NCI-H1417 treated with DMSO at 0.1 percent for 48 hours (cell line): ENCODE data around the gene TTBK2.
"Not testable (repeated sequence)": the region's sequence is repeated elsewhere in the genome, so short reads cannot be mapped to it uniquely, and the experiment has no call there.

Experiments used
- DNase-seq: peaks from one replicate; lab custom pipeline; 2025; lab: John Stamatoyannopoulos, UW

Gene TTBK2

GRCh38 chr15:42826251-42826890 lies 94.2 kb downstream of the TTBK2 start:
- DNase-seq, result no peak

GRCh38 chr15:42825599-42825998 lies 95.0 kb downstream of the TTBK2 start:
- DNase-seq, result no peak

- DNase-seq, result no peak
Observed at GRCh38 chr15:42820811-42821210, 99.8 kb downstream of the TTBK2 start.

- DNase-seq, result no peak
Observed at GRCh38 chr15:42819786-42820185, 100.8 kb downstream of the TTBK2 start.

- no peak for DNase-seq
Observed at GRCh38 chr15:42811433-42811832, 109.1 kb downstream of the TTBK2 start.

- DNase-seq, result no peak
Observed at GRCh38 chr15:42808913-42809312, 111.7 kb downstream of the TTBK2 start.

- no peak for DNase-seq
Observed at GRCh38 chr15:42805266-42805665, 115.3 kb downstream of the TTBK2 start.

- DNase-seq, result no peak
Observed at GRCh38 chr15:42804739-42805138, 115.8 kb downstream of the TTBK2 start.

- DNase-seq, result no peak
Observed at GRCh38 chr15:42803436-42803835, 117.1 kb downstream of the TTBK2 start.

- DNase-seq, result no peak
Observed at GRCh38 chr15:42802168-42802567, 118.4 kb downstream of the TTBK2 start.

GRCh38 chr15:42800731-42801474 lies 119.7 kb downstream of the TTBK2 start:
- no peak for DNase-seq

- DNase-seq, result no peak
Observed at GRCh38 chr15:42798802-42799201, 121.8 kb downstream of the TTBK2 start.

- no peak for DNase-seq
Observed at GRCh38 chr15:42796955-42797782, 123.4 kb downstream of the TTBK2 start.

GRCh38 chr15:42788725-42789124 lies 131.9 kb downstream of the TTBK2 start:
- no peak for DNase-seq

- no peak for DNase-seq
Observed at GRCh38 chr15:42786978-42787377, 133.6 kb downstream of the TTBK2 start.

GRCh38 chr15:42785569-42785968 lies 135.0 kb downstream of the TTBK2 start:
- no peak for DNase-seq

GRCh38 chr15:42784705-42785104 lies 135.9 kb downstream of the TTBK2 start:
- DNase-seq, result no peak

GRCh38 chr15:42782716-42783115 lies 137.9 kb downstream of the TTBK2 start:
- DNase-seq, result no peak

- no peak for DNase-seq
Observed at GRCh38 chr15:42775416-42775815, 145.2 kb downstream of the TTBK2 start.

GRCh38 chr15:42772901-42773300 lies 147.7 kb downstream of the TTBK2 start:
- DNase-seq, result no peak

GRCh38 chr15:42772144-42772543 lies 148.4 kb downstream of the TTBK2 start:
- DNase-seq, result no peak

- not testable (repeated sequence) for DNase-seq
Observed at GRCh38 chr15:42766109-42766508, 154.5 kb downstream of the TTBK2 start.
